ENCODE data around the gene FAM227B. TPM values are rescaled to one million over a fixed set of nuclear protein-coding genes. Genes with fewer than 3 reads are reported as not detected.

Gene FAM227B
- polyA plus RNA-seq, 1 donor = 8.4 TPM

- no peaks in the 10 kb centered on the region for H3K9me3 ChIP-seq (ENCODE audit: control insufficient read depth, low read depth, low read length)
- no peaks in the 10 kb centered on the region for H3K4me1 ChIP-seq (ENCODE audit: control insufficient read depth, insufficient read depth, low read length)
- H3K4me3 ChIP-seq (ENCODE audit: low read length) = no peak overlapping the region
- WGBS (ENCODE audit: insufficient coverage, low lambda C conversion rate) = no CpG with 5 or more reads among the region's 2 CpGs
- DNase-seq = no peak
- peaks cover 43% of the 10 kb centered on the region for H3K36me3 ChIP-seq (ENCODE audit: control insufficient read depth, insufficient read depth, low read length)
- no peaks in the 10 kb centered on the region for H3K27me3 ChIP-seq (ENCODE audit: control insufficient read depth, insufficient read depth, low read length)
- no peak overlapping the region for H3K27ac ChIP-seq (ENCODE audit: low read length)
Measured at GRCh38 chr15:49288391-49288790, 332.2 kb downstream of the FAM227B start.

- Histone ChIP-seq H3K27me3 (ENCODE audit: control insufficient read depth, insufficient read depth, low read length) (no peaks in the 10 kb centered on the region), H3K36me3 (ENCODE audit: control insufficient read depth, insufficient read depth, low read length) (peaks cover 41% of the 10 kb centered on the region), H3K4me3 (ENCODE audit: low read length) (no peak overlapping the region), H3K27ac (ENCODE audit: low read length) (no peak overlapping the region), H3K4me1 (ENCODE audit: control insufficient read depth, insufficient read depth, low read length) (no peaks in the 10 kb centered on the region), H3K9me3 (ENCODE audit: control insufficient read depth, low read depth, low read length) (no peaks in the 10 kb centered on the region)
- DNase-seq = no peak
Measured at GRCh38 chr15:49287481-49287880, 333.1 kb downstream of the FAM227B start.

- no peaks in the 10 kb centered on the region for H3K27me3 ChIP-seq (ENCODE audit: control insufficient read depth, insufficient read depth, low read length)
- 90% methylated on average over 3 of the region's 4 CpGs for WGBS (ENCODE audit: insufficient coverage, low lambda C conversion rate)
- H3K4me1 ChIP-seq (ENCODE audit: control insufficient read depth, insufficient read depth, low read length) = no peaks in the 10 kb centered on the region
- peaks cover 37% of the 10 kb centered on the region for H3K36me3 ChIP-seq (ENCODE audit: control insufficient read depth, insufficient read depth, low read length)
- no peaks in the 10 kb centered on the region for H3K9me3 ChIP-seq (ENCODE audit: control insufficient read depth, low read depth, low read length)
- no peak overlapping the region for H3K4me3 ChIP-seq (ENCODE audit: low read length)
- H3K27ac ChIP-seq (ENCODE audit: low read length) = no peak overlapping the region
- no peak for DNase-seq
Measured at GRCh38 chr15:49286649-49287404, 333.8 kb downstream of the FAM227B start.

GRCh38 chr15:49282366-49282765 is 338.3 kb downstream of the FAM227B start:
- DNase-seq = no peak
- Histone ChIP-seq H3K9me3 (ENCODE audit: control insufficient read depth, low read depth, low read length) (no peaks in the 10 kb centered on the region), H3K36me3 (ENCODE audit: control insufficient read depth, insufficient read depth, low read length) (peaks cover 28% of the 10 kb centered on the region), H3K27ac (ENCODE audit: low read length) (no peak overlapping the region), H3K27me3 (ENCODE audit: control insufficient read depth, insufficient read depth, low read length) (no peaks in the 10 kb centered on the region), H3K4me3 (ENCODE audit: low read length) (no peak overlapping the region), H3K4me1 (ENCODE audit: control insufficient read depth, insufficient read depth, low read length) (no peaks in the 10 kb centered on the region)
- no CpG with 5 or more reads among the region's 1 CpG for WGBS (ENCODE audit: insufficient coverage, low lambda C conversion rate)

GRCh38 chr15:49279521-49280456 is 340.8 kb downstream of the FAM227B start:
- DNase-seq = peak; percentile 9 to 43
- no peak overlapping the region for H3K4me3 ChIP-seq (ENCODE audit: low read length)
- 100% methylated on average over 3 of the region's 4 CpGs for WGBS (ENCODE audit: insufficient coverage, low lambda C conversion rate)

GRCh38 chr15:49278751-49279150 is 341.9 kb downstream of the FAM227B start:
- Histone ChIP-seq H3K27ac (ENCODE audit: low read length) (no peak overlapping the region), H3K4me1 (ENCODE audit: control insufficient read depth, insufficient read depth, low read length) (no peaks in the 10 kb centered on the region), H3K9me3 (ENCODE audit: control insufficient read depth, low read depth, low read length) (no peaks in the 10 kb centered on the region), H3K27me3 (ENCODE audit: control insufficient read depth, insufficient read depth, low read length) (no peaks in the 10 kb centered on the region), H3K4me3 (ENCODE audit: low read length) (no peak overlapping the region), H3K36me3 (ENCODE audit: control insufficient read depth, insufficient read depth, low read length) (peaks cover 17% of the 10 kb centered on the region)
- WGBS (ENCODE audit: insufficient coverage, low lambda C conversion rate) = no CpG with 5 or more reads among the region's 5 CpGs
- DNase-seq = no peak

More at GRCh38 chr15:49279521-49280456, 340.8 kb downstream of the FAM227B start:
- Histone ChIP-seq H3K9me3 (ENCODE audit: control insufficient read depth, low read depth, low read length) (no peaks in the 10 kb centered on the region), H3K27me3 (ENCODE audit: control insufficient read depth, insufficient read depth, low read length) (no peaks in the 10 kb centered on the region), H3K27ac (ENCODE audit: low read length) (no peak overlapping the region), H3K4me1 (ENCODE audit: control insufficient read depth, insufficient read depth, low read length) (no peaks in the 10 kb centered on the region), H3K36me3 (ENCODE audit: control insufficient read depth, insufficient read depth, low read length) (peaks cover 25% of the 10 kb centered on the region)

Other genes with a start within 250 kb of the FAM227B start
- gene FGF7, start 197.6 kb downstream of the FAM227B start, polyA plus RNA-seq = 15.9 TPM
- gene DTWD1, start 230 bp upstream of the FAM227B start, polyA plus RNA-seq = 23.2 TPM

Data from large intestine (tissue), 3 donors.